KMS-11 (cell line): ENCODE measurements around the gene SLC36A4.

Experiments
- H2AFZ ChIP-seq: fragments of 200-600 bp; sonication (generic); 2 replicates; pipeline ENCODE4 v1.6.1; 2016; ENCODE audit warnings: antibody characterized with exemption, mixed run types, low read depth
- H3K27ac ChIP-seq: fragments of 200-600 bp; sonication (generic); 2 replicates; pipeline ENCODE4 v1.6.1; 2016; ENCODE audit warnings: mild to moderate bottlenecking, mixed run types
- H3K27me3 ChIP-seq: fragments of 200-600 bp; sonication (generic); 2 replicates; pipeline ENCODE4 v1.6.1; 2017; ENCODE audit warnings: mild to moderate bottlenecking, low read depth, mixed run types, moderate library complexity; ENCODE audit not compliant: insufficient read depth
- H3K36me3 ChIP-seq: fragments of 200-600 bp; sonication (generic); 2 replicates; pipeline ENCODE4 v1.6.1; 2017; ENCODE audit warnings: mild to moderate bottlenecking, mixed run types; ENCODE audit not compliant: insufficient read depth
- H3K4me1 ChIP-seq: fragments of 200-600 bp; sonication (generic); 2 replicates; pipeline ENCODE4 v1.6.1; 2016; ENCODE audit warnings: mild to moderate bottlenecking, low read depth, mixed run types; ENCODE audit not compliant: poor library complexity, severe bottlenecking
- H3K4me2 ChIP-seq: fragments of 200-600 bp; sonication (generic); 2 replicates; pipeline ENCODE4 v1.7.0; 2016; ENCODE audit warnings: mild to moderate bottlenecking, mixed run types
- H3K4me3 ChIP-seq: fragments of 200-600 bp; sonication (generic); IDR thresholded peaks from 2 replicates; pipeline ENCODE4 v1.6.1; 2017; ENCODE audit warnings: low read depth, low read length, mixed read lengths; ENCODE audit not compliant: insufficient read depth
- H3K79me2 ChIP-seq: fragments of 200-600 bp; sonication (generic); 2 replicates; pipeline ENCODE4 v1.6.1; 2016; ENCODE audit warnings: low read depth, mixed run types; ENCODE audit not compliant: insufficient read depth
- H3K9ac ChIP-seq: fragments of 200-600 bp; sonication (generic); 2 replicates; pipeline ENCODE4 v1.6.1; 2016; ENCODE audit warnings: mild to moderate bottlenecking, mixed run types
- H4K20me1 ChIP-seq: fragments of 200-600 bp; sonication (generic); 2 replicates; pipeline ENCODE4 v1.6.1; 2016; ENCODE audit warnings: mild to moderate bottlenecking, mixed run types; ENCODE audit not compliant: insufficient read depth
- CTCF ChIP-seq: fragments of 200-600 bp; sonication (generic); conservative IDR thresholded peaks from 2 replicates; pipeline ENCODE4 v1.6.1; 2017; ENCODE audit warnings: low read depth, mild to moderate bottlenecking, antibody characterized with exemption, low read length, moderate library complexity, mixed read lengths

The SLC36A4 gene

GRCh38 chr11:93169950-93170561 is 27.7 kb downstream of the SLC36A4 start:
- Histone ChIP-seq H3K27me3 (no peaks in the 10 kb centered on the region), H3K36me3 (no peaks in the 10 kb centered on the region), H2AFZ (no peak overlapping the region), H3K27ac (no peak overlapping the region), H3K4me2 (no peak overlapping the region), H3K9ac (no peak overlapping the region), H3K4me1 (no peaks in the 10 kb centered on the region), H3K4me3 (no peak overlapping the region), H3K79me2 (no peaks in the 10 kb centered on the region), H4K20me1 (no peaks in the 10 kb centered on the region)
- peak; percentile 33; the same call in 1 of the 2 replicates for TF ChIP-seq CTCF

- no peak overlapping the region for H3K9ac ChIP-seq
Observed at GRCh38 chr11:93169143-93169542, 28.6 kb downstream of the SLC36A4 start.

GRCh38 chr11:93166862-93167261 is 30.9 kb downstream of the SLC36A4 start:
- no peak overlapping the region for H3K27ac ChIP-seq
- no peak overlapping the region for H2AFZ ChIP-seq
- no peaks in the 10 kb centered on the region for H3K4me1 ChIP-seq
- no peak overlapping the region for H3K4me3 ChIP-seq
- no peak for TF ChIP-seq CTCF
- no peaks in the 10 kb centered on the region for H4K20me1 ChIP-seq
- no peaks in the 10 kb centered on the region for H3K27me3 ChIP-seq
- no peak overlapping the region for H3K9ac ChIP-seq
- no peaks in the 10 kb centered on the region for H3K36me3 ChIP-seq
- no peaks in the 10 kb centered on the region for H3K79me2 ChIP-seq
- no peak overlapping the region for H3K4me2 ChIP-seq

More at GRCh38 chr11:93169143-93169542, 28.6 kb downstream of the SLC36A4 start:
- Histone ChIP-seq H3K27me3 (no peaks in the 10 kb centered on the region), H3K79me2 (no peaks in the 10 kb centered on the region), H3K4me2 (no peak overlapping the region), H4K20me1 (no peaks in the 10 kb centered on the region), H3K4me3 (no peak overlapping the region), H3K4me1 (no peaks in the 10 kb centered on the region), H3K27ac (no peak overlapping the region), H2AFZ (no peak overlapping the region), H3K36me3 (no peaks in the 10 kb centered on the region)
- no peak for TF ChIP-seq CTCF

- Histone ChIP-seq H3K36me3 (no peaks in the 10 kb centered on the region), H4K20me1 (no peaks in the 10 kb centered on the region), H3K4me1 (no peaks in the 10 kb centered on the region), H3K27ac (no peak overlapping the region), H3K27me3 (no peaks in the 10 kb centered on the region), H3K9ac (no peak overlapping the region), H2AFZ (no peak overlapping the region), H3K4me3 (no peak overlapping the region), H3K79me2 (no peaks in the 10 kb centered on the region), H3K4me2 (no peak overlapping the region)
- TF ChIP-seq CTCF = no peak
Observed at GRCh38 chr11:93166194-93166593, 31.6 kb downstream of the SLC36A4 start.
